ENCODE results near the gene MARK4.

- TF ChIP-seq POLR2AphosphoS5 (IDR thresholded peaks at IDR 0.05) (no peak), CTCF (IDR thresholded peaks at IDR 0.05) (no peak), EP300 (IDR thresholded peaks at IDR 0.05) (no peak)
These were observed 44.8 kb downstream of the MARK4 start for GRCh38 chr19:45295873-45296272.
